ENCODE results near the gene PFKP.
"Not testable (repeated sequence)": the region's sequence is repeated elsewhere in the genome, so short reads cannot be mapped to it uniquely, and the experiment has no call there.

The PFKP gene

DNA sequence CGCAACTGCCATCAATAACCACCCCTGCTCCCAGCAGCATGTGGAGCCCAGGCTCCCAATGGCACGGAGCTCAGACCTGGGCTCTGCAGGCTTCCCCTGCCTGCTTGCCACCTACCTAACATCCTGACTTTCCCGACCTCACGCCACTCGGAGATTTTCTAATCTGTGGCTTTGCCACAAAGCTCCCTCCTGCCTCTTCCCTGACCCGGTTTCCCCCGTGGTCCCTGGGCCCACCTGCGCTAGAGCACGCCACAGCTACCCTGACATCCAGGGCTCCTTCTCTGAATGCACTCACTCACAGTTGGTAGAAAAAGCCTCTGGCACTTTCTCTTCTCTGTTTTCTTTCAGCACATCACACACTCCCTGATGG is 85.2 kb downstream of the PFKP start:
- no peak for DNase-seq (ENCODE audit: low read depth, low spot score)

DNA sequence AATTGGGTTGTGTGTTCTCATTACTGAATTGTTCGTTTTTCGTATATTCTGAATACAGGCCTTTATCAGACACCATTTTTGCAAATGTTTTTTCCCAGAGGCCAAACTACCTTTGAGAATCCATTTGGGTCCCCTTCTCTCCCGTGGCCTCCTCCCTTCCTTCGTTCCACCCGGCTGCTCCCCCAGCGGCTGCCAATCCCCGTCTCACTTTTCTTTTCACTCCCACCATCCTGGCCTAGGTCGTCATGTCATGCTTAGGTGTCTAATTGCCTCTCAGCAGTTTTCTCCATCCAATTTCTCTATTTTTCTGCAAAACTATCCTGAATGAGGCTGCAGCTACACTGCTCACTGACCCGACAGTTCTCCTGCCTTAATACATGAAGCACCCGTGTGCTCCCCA is 87.3 kb downstream of the PFKP start:
- no peak for DNase-seq (ENCODE audit: low read depth, low spot score)

DNA sequence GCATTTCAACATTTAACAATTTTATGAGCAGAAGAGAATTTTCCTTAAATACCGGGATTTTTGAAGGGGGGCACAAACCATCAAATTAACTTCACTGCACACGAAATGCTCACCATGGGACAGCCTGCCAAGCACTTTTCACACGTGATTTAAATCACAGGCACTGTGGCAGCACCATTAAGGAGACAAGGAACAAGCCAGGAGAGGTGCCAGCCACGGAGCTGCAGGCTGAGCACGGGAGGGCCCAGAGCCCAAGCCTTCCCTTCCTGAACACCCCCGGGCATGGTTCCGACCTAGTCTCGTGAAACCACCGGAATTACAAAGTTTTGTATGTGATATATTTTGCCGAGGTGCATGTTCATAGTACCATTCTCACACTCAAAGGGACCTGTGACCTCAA is 91.8 kb downstream of the PFKP start:
- no peak for DNase-seq (ENCODE audit: low read depth, low spot score)

DNA sequence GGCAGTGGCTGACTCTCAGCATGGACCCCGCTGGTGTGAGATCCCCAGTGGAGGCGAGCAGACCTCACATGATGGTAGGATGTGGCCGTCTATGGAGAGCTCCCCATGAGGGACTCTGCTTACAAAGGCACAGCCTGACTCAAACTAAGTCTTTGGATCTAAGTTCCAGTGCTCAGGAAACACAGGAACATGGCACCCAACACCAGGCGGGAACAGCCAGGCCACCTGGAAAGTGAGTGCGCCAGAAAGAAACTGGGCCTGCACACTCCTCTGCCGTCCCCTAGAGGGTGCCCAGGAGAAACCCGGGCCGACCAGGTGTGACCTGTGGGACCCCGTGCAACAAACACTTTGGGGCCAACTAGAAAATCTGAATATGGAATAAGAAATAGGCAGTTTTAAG is 95.2 kb downstream of the PFKP start:
- DNase-seq (ENCODE audit: low read depth, low spot score) = no peak

DNA sequence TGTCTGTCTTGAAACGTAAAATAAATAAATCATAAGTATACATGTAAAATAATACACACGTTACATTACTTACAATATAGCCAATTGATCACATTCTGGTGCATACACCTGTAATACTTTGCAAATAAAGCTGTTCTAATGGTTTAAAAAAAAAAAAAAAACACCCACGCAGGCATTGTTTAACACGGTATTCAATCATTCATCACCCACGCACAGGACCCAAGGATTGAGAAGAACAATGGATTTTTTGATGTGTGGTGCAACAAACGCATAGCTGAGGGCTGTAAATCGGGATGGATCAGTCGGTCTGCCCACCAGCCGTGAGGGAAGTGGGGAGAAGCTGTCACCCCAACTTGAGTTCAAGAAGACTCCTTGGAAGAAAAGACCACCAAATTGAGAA is 96.5 kb downstream of the PFKP start:
- DNase-seq (ENCODE audit: low read depth, low spot score) = no peak

DNA sequence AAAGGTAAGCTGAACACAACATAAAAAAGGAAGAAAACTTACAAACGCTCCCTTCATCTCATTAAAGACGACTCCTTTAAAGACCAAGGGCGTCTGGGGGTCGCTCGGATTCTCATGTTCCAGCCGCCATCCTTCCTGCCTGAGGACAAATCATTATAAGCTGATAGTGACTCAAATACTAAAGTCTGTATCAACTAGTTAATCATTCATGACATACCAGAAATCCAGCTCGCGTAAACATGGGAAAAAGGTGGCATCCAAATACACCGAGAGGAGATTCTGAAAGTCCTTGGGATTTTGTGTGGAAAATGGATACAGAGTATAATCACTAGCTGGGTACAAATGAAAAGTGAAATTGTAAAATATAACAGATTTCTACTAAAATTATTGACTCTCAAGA is 97.8 kb downstream of the PFKP start:
- DNase-seq (ENCODE audit: low read depth, low spot score) = no peak

DNA sequence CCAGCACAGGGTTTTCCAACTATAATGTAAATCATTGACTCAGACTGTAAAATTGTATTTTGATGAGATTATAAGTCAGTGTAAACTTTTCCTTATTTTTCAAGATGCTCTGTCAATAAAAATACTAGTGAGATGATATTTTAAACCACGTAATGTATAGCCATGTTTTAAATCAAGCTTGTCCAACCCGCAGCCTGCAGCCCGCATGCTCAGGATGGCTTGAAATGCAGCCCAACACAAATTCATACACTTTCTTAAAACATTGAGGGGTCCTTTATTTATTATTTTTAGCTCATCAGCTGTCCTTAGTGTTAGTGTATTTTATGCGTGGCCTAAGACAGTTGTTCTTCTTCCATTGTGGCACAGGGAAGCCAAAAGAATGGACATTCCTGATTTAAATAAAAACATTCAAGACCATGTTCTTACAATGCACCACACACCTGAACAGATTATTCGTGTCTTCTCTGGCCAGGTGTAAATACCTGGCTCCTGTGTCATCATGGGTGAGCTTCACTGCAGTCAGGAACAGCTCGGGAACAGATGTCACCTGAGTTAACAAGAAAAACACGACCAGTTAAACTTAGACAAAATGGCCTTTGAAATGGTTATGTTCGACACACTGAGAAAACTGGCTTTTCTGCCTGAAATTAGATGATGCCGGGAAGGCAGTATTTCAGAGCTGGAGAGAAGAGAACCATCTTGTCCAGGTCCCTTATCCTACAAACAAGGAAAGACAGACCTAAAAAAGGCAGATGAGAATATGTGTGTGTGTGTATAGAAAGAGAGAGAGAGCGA is 99.3 kb downstream of the PFKP start:
- no peak for DNase-seq (ENCODE audit: low read depth, low spot score)

DNA sequence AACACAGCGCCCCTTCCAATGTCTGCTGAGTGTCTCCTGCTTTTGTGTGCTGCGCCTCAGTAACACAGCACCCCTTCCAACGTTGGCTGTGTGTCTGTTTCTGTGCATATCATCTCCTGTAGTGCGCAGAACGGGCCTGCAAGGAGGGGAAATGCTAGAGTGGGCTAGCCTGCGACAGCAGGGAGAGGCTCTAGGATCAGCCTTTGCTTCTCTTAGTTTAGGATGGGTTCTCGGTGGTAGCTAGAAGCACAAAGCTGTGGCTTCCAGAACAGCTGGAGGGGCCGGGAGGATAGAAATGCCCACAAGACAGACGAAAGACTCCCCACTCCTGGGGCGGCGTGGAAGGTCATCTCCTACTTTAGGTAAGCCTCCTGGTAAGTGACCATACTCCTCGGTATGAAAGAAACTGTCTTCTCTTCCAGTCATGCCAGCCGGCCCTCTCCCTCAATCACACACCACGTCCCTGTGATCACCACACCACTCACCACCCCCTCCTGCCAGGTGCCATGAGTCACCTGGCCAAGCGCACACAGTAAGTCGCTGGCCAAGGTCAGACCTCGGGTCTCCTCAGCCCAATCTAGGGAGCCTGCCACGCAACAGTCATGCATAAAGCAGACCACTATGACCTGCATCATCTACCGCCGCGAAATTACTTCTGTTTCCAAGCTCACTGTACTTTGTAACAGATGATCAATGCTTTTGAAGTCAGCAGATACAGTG is 100.4 kb downstream of the PFKP start:
- DNase-seq (ENCODE audit: low read depth, low spot score) = no peak

DNA sequence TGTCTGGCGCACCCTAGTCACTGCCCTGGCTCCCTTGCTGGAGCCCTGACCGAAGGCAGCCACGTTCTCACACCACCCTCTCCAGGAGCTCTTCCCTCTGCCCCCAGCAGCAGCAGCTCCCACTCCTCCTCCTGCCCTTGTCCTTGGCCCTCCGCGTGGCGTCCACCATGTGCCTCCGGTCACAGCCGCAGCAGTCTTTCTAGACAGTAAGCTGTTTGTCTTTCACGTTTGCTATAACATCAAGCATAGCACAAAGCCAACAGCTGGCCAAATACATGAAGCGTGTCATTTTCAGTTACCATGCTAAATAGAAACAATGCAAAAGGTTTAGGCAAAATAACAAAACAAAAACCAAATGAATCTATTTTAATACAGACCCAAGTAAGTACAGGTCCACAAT is 101.9 kb downstream of the PFKP start:
- DNase-seq (ENCODE audit: low read depth, low spot score) = no peak

DNA sequence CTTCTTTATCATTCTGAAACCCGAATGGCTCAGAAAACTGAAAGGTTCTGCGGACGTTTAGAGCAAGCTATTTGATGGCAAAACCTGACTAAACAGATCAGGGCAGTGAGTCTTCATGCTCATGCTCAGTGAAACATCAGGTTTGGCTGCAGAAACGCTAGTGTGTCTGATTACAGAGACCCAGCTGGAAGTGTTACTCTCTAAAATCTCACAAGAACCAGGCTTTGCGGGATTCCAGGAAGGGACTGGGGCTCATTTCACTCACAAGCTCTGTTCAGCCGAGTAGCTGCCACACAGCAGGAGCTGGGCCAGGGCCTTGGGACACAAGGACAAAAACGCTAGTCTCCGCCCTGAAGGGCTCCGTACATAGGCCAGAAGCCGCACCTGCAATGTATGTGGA is 102.3 kb downstream of the PFKP start:
- no peak for DNase-seq (ENCODE audit: low read depth, low spot score)

DNA sequence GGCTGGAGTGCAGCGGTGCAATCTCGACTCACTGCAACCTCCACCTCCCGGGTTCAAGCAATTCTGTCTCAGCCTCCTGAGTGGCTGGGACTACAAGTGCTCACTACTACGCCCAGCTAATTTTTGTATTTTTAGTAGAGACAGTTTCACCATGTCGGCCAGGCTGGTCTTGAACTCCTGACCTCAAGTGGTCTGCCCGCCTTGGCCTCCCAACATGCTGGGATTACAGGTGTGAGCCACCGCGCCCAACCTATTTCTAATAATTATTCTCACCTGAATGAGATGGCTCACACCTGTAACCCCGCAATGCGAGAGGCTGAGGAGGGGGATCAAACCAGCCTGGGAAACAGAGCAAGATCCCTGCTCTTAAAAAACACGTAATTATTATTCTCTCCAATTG is 104.1 kb downstream of the PFKP start:
- DNase-seq (ENCODE audit: low read depth, low spot score) = not testable (repeated sequence)

DNA sequence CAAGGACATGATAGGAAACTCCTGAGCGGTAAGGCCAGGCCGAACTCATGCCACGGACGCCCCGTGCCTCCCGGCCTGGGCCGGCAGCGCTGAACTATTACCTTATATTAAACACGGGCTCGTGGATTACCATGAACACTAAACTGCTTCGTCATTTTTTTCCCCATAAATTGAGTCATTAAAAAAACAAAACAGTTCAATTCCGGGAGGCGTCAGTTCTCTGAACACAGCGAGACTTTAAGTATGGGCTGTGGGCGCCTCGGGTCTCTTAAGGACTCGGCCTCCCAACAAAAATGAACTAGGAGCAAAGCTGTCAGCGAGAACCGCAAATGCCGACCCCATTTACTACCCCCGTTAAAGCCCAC is 104.7 kb downstream of the PFKP start:
- DNase-seq (ENCODE audit: low read depth, low spot score) = no peak

DNA sequence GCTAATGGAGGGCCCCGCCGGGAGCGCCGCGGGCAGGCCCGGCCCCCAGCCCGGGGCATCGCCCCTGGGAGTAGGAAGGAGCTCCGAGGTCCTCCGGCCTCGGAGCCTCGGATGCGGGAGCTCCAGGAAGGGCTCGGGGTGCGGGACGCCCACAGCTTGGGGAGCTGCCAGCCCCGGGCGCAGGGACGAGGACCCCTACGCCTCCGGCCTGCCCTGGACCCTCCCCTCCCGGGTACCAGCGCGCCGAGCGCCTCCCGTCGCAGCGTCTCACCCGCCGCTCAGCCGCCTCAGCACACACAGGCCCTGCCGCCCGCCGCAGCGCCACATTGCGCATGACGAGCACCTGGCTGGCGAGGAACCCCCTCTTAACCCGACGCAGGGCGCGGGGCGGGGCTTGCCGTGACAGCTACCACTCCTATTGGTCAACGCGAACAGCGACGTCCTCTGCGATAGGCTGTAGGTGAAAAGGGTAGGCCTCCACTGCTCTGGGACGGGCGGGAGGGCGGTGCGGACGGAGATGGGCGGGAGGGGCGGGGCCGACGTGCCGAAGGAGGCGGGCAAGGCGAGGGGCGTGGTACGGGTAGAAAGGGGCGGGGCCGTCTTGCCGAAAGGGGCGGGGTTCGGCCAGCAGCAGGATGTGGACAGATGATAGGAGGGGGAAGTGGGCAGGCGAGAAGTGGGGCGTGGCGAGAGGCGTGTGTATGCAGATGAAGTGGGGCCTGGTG is 105.3 kb downstream of the PFKP start, which contains the start of gene PITRM1:
Gene PITRM1, minus strand, starts transcription at position 337 of the 725 bp plus-strand sequence. Its CDS starts 10 bp downstream, at position 327.
- peak; percentile 98 for DNase-seq (ENCODE audit: low read depth, low spot score)

DNA sequence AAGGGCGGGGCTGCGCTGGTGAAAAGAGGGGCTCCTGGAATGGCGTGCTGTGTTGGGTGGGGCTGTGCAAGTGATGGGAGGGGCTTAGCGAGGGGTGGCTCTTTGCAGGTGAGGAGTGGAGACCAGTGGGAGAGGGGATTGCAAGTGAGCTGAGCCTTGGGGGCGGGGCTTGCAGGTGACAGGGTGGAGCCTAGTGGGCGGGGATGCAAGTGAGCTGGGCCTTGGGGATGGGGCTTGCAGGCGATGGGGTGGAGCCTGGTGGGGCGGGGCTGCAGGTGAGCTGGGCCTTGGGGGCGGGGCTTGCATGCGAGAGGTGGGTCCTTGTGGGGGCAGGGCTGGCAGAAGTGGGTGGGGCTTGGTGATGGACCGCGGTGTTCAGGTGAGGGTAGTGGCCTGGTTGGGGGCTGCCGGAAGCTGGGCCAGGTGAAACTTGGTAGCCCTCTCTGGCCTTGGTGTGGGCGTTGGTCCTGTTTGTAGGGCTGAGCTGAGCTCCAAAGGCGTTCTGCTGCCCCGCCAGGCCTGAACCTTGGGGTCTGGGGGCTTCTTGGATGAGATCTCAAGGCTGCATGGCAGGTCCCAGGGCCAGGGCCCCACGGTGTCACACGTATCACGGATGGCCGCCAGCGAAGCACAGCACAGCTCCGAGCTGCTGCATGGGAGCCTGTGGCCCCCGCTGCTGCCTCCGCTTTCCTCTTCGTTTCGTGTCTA is 106.0 kb downstream of the PFKP start:
- DNase-seq (ENCODE audit: low read depth, low spot score) = no peak

DNA sequence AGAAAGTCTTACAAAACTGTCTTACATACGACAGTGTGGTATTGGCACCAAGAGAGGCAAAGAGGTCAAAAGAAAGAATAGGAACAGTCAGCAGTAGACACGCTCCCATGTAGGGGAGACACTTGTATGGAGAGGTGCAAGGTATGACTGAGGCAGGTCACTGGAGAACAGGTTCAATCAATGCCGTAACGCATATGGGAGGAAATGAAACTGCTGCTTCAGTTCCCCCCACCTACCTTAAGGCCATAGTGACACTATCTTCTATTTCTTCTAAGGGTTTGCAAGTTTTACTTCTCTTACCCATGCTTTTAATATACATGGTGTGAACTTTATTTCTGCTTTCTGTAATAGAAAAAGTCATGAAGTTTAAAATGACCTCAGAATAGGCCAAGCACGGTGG is 110.7 kb downstream of the PFKP start:
- no peak for DNase-seq (ENCODE audit: low read depth, low spot score)

DNA sequence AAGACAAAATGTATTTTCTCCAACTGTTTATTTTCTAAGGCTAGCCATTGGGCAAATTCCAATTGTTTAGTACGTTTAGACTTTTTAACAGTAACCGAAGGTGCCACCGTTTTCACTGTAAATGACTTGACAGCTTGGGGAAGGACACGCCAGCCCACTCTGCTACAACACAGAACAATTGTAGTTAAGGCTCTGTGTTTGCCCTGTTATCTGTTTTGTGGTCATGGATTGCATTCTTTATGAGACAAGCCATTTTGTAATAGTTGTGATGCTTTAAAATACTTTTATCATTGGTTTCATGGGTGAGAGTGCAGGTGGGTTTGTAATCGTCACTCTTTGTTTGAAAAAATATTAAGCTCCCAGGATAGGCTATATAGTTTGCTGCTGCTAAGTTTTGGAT is 111.8 kb downstream of the PFKP start:
- DNase-seq (ENCODE audit: low read depth, low spot score) = no peak

DNA sequence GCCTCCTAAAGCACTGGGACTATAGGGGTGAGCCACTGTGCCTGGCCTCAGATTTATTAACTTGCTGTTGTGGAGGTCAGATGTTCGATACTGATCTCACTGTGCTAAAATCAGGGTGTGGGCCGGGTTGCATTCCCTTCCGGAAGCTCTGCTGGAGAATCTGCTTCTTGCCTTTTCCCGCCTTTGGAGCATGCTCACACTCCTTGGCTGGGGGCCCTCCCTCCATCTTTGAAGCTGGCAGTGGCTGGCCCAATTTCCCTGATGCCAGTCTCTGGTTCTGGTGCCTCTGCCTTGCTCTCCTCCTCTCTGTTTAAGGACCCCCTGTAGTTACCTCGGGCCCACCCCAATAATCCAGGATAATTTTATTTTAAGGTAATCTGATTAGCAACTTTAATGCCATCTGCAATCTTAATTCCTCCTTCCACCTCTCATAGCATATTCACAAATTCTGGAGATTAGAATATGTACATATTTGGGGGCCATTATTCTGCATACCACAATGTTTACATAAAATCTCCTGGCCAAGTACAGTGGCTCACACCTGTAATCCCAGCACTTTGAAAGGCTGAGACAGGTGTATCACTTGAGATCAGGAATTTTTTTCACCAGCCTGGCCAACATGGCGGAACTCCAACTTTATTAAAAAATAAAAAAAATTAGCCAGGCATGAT is 113.1 kb downstream of the PFKP start:
- no peak for DNase-seq (ENCODE audit: low read depth, low spot score)

DNA sequence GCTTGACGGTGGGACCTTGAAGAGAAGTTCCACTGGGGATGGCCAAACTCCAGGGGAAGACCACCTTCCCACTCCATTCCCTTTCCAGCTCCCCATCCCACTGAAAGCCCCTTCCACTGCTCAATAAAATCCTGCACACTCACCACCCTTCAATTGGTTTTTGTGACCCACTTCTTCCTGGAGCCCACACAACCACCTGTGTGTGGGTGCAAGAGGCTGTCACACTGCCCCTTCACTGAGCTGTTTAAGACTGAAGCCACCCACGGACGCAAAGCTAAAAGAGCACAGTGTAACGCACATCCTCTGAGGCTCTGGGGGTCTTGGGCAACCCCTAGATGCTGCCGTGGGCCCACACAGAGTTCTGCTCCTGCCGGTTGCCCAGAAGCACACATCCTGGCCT is 118.0 kb downstream of the PFKP start:
- DNase-seq (ENCODE audit: low read depth, low spot score) = no peak

DNA sequence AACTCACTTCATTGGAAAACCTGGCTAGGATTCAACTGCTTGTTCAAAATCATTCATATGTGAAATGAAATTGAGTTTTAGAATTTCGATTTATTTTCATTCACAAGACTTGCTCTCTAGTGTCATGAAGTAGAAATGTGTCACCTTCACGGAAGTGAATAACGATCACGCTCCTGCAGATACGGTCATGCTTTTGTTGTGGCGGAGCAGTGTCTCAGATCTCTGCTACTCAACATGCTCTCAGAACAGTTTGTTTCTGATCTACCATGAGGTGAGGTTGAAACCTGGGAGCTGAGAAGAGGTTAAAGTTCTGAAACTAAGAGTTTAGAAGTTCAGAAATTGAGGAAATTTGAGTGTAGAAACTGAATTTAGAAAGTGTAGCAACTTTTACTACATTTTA is 119.0 kb downstream of the PFKP start:
- DNase-seq (ENCODE audit: low read depth, low spot score) = no peak

Measured in brain pericyte (primary cell).